ENCODE results near the gene SIAH3.

DNA sequence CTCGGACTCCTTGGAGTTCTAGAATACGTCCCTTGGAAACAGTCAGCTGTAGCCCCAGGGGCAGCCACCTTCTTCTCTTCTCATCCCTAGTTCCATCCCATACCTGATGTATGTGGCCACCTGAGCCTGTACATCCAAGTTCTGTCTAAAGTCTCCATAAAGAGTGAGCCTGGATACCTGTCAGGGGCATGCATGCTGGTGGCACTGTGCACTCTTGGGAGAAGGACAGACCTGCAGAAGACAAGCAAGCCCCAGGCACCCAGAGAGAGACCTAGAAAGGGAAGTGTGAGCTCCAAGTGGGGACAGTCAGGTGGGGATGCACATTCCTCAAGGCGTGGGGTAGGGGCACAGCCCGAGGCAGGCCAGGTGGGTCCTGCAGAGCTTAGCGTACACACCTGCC lies 21.4 kb downstream of the SIAH3 start:
- TF ChIP-seq, protein P1, sequence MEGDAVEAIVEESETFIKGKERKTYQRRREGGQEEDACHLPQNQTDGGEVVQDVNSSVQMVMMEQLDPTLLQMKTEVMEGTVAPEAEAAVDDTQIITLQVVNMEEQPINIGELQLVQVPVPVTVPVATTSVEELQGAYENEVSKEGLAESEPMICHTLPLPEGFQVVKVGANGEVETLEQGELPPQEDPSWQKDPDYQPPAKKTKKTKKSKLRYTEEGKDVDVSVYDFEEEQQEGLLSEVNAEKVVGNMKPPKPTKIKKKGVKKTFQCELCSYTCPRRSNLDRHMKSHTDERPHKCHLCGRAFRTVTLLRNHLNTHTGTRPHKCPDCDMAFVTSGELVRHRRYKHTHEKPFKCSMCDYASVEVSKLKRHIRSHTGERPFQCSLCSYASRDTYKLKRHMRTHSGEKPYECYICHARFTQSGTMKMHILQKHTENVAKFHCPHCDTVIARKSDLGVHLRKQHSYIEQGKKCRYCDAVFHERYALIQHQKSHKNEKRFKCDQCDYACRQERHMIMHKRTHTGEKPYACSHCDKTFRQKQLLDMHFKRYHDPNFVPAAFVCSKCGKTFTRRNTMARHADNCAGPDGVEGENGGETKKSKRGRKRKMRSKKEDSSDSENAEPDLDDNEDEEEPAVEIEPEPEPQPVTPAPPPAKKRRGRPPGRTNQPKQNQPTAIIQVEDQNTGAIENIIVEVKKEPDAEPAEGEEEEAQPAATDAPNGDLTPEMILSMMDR (IDR thresholded peaks at IDR 0.05) = no peak
- TF ChIP-seq EP300 (IDR thresholded peaks at IDR 0.05) = no peak

Data from sigmoid colon (tissue), 4 donors.